Prostate gland (tissue), 2 donors: ENCODE data around the gene DNAH10.

Source experiments
- CTCF ChIP-seq, 4 experiments: fragments of 200-600 bp in 2 of 4; fragments of 450-650 bp in 2 of 4; sonication (generic) in 2 of 4; IDR thresholded peaks; 1 replicate in 3 of 4; 2 replicates in 1 of 4; pipeline ENCODE4 v1.5.1; 2016 to 2019; ENCODE audit warnings: antibody characterized with exemption in 4 of 4, mild to moderate bottlenecking in 2 of 4, moderate library complexity in 2 of 4
- POLR2A ChIP-seq: fragments of 450-650 bp; IDR thresholded peaks from one replicate; pipeline ENCODE4 v1.6.1; 2016; ENCODE audit warnings: antibody characterized with exemption, mild to moderate bottlenecking

- TF ChIP-seq POLR2A, result no peak
- no peak for TF ChIP-seq CTCF (IDR thresholded peaks at IDR 0.05)
Observed at GRCh38 chr12:123856681-123857080, 94.6 kb downstream of the DNAH10 start.
